Spleen (tissue), 7 donors: ENCODE measurements around the gene ZNF76.

Experiments
- CTCF ChIP-seq, 11 experiments: fragments of 200-600 bp in 7 of 11; fragments of 450-650 bp in 4 of 11; sonication (generic) in 4 of 11; IDR thresholded peaks in 8 of 11; conservative IDR thresholded peaks in 3 of 11; 1 replicate in 7 of 11; 2 replicates in 4 of 11; pipeline versions ENCODE4 v1.4.0 to v1.8.0; 2016 to 2021; ENCODE audit warnings: antibody characterized with exemption in 11 of 11, inconsistent platforms in 4 of 11, mild to moderate bottlenecking in 1 of 11
- POLR2A ChIP-seq, 3 donors: fragments of 450-650 bp; IDR thresholded peaks; one replicate each; pipeline ENCODE4 v1.5.1; 2017; ENCODE audit warnings: antibody characterized with exemption in 3 of 3, mild to moderate bottlenecking in 1 of 3
- POLR2AphosphoS5 ChIP-seq, 3 donors: sonication (generic); formaldehyde crosslinking; IDR thresholded peaks; one replicate each; pipeline ENCODE4 v1.5.1; 2017; ENCODE audit warnings: antibody characterized with exemption in 3 of 3
- donor health status: DM: no; HTN: no; CAD: no; lungs with moderate emphysema.
- donor health status: DM: no; HTN: no; CAD: no.
- donor health status: DM: no; HTN: no; CAD: no.

- TF ChIP-seq CTCF (IDR thresholded peaks at IDR 0.05 in 8 of 11, conservative IDR thresholded peaks at IDR 0.05 in 3 of 11) (no peak), POLR2AphosphoS5 (IDR thresholded peaks at IDR 0.05) (no peak), POLR2A (IDR thresholded peaks at IDR 0.05) (no peak)
Measured at GRCh38 chr6:35231563-35231962, 28.0 kb upstream of the ZNF76 start.
